Activated CD4-positive, CD25-positive, alpha-beta regulatory T cell treated with anti-CD3 and anti-CD28 coated beads, Interleukin-2, amount 50 U/mL, for 72 hours (primary cell): ENCODE results near the gene PCYT2.

Experiments used
- DNase-seq: peaks from one replicate; pipeline ENCODE4 v3.0.0; 2021

The PCYT2 gene

GRCh38 chr17:81942167-81942553 is 31.0 kb upstream of the PCYT2 start:
- DNase-seq = no peak

GRCh38 chr17:81941484-81942166 is 30.4 kb upstream of the PCYT2 start:
- no peak for DNase-seq

GRCh38 chr17:81940538-81941483 is 29.6 kb upstream of the PCYT2 start:
- DNase-seq = no peak

GRCh38 chr17:81939881-81940385 is 28.7 kb upstream of the PCYT2 start:
- DNase-seq = no peak

GRCh38 chr17:81939218-81939617 is 28.0 kb upstream of the PCYT2 start:
- no peak for DNase-seq

DNA sequence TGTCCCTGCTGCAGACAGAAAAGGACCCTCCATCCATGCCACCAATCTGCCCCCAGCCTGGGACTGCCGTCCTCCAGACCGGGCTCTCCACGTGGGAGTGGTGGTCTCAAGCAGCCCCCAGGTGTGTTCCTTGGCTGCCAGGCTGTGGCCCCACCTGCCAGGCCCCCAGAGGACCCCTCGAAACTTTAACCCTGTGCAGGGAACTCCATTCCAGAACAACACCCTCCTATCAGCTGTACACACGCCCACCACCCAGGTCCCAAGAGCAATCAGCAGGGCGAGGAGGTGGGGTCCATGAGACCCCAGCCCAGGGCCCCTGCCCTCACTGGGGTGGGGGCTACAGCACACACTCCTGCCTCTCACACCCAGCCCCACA is 24.5 kb upstream of the PCYT2 start:
- DNase-seq = no peak

DNA sequence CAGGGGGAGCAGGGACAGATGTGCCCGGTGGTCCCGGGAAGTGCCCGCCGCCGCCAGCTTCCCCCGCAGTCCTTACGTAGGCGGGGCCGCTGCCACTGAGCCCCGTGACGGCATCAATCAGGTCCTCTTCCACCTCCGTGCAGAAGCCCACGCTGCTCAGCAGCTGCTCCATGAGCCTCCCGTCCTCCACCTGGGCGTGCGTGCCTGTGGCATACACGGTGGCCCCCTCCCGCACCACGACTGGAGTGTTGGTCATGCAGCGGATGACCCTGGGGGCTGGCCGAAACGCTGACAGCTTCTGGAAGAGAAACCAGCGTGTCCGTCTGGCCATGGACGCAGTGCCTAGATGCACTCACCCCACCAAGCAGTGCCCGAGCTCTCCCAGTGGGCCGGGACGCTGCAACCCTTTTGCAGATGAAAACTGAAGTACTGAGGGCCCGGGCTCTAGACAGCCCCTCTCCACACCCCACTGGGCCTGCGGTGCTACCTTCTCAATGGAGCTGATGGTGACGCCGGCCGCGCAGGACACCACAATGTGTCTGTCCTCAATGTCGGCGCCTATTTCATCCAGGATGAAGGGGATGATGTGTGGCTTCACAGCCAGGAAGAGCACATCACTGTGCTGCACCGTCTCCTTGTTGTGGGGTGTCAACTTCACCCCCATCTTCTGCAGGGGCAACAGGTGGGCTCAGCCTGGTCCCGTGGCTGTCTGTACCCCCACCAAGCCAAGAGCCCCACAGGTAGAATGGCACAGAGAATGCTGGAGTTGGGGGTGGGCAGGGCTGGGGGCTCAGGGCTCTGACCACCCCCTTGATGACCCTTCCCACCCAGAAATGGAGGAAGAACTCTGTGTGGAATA is 23.9 kb upstream of the PCYT2 start:
- no peak for DNase-seq

DNA sequence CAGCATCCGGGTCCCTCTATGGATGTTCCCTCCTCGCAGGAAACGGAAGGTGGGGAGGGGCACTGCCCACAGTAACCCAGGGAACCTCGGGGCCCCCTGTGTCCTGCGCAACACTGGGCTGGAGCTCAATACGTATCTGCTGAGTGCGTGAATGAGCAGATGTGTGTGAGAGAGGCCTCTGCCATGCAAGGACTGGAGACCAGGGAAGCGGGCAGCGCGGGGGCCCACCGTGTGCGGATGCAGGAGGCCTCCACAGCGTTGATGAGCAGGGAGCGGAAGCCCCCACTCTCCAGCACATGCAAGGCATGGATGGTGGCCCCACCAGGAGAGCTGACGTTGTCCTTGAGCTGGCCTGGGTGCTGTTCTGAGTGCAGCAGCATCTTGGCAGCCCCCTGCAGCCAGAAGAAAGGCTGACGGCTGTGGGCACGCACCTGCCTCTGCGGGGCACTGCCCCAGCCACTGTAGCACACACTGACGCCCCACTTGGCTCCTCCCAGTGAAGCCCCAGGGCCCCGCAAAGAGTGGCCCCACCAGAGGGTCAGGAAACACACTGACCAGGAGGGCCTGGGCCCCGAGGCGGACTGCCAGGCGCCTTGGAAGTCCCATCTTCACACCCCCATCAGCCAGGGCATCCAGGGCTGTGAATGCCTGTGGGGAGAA is 23.0 kb upstream of the PCYT2 start:
- DNase-seq = no peak

DNA sequence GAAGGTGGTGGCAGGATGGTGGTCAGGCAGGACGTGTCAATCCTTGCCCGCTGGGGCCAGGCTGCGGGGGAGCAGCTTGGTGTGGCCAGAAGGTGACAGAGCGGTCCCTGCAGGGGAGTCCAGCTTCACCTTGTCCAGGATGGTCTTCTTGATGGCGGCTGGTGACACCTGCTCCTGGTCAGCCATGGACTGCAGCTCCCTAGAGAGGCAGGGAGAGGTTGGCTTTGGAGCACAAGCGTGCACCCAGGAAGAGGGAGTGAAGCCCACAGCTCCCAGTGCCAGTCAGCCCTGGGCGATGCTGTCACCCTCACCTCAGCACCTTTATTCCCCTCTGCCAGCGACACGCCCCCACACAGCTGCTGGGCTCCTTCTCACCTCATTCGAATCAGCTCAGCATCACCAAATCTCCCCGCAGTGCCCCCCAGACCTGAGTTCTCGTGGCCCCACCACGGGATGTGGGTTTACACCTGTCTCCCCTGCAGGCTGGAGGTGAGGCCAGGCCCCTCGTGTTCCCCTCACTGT is 22.0 kb upstream of the PCYT2 start:
- no peak for DNase-seq

DNA sequence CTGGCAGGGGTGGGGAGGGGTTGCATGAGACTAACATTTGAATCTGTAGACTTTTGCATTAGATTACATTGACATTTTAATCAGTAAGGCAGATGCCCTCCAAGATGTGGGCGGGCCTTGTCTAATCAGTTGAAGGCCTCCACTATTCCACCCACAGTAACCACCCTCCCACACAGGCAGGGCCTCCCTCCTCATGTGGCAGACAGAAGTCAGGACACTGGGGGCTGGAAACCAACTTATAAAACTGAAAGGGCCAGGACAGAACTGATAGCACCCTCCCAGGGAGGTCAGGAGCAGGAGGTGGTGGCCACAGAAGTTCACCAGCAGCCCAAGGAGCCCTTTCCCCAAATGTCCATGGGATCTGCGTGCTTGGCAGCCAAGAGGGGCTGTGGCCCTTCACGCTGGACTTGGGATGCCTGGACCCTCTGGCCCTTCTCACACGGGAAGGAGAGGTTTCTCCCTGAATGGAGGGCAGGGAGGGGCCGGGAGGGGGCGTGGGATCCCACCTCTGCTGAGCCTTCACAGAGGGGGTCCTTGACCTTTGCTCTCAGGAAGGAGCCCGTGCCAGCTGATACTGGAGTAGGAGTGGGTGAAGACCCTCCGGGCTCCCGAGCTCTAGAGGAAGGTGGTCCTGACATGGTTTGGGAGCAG is 21.3 kb upstream of the PCYT2 start:
- DNase-seq = no peak

DNA sequence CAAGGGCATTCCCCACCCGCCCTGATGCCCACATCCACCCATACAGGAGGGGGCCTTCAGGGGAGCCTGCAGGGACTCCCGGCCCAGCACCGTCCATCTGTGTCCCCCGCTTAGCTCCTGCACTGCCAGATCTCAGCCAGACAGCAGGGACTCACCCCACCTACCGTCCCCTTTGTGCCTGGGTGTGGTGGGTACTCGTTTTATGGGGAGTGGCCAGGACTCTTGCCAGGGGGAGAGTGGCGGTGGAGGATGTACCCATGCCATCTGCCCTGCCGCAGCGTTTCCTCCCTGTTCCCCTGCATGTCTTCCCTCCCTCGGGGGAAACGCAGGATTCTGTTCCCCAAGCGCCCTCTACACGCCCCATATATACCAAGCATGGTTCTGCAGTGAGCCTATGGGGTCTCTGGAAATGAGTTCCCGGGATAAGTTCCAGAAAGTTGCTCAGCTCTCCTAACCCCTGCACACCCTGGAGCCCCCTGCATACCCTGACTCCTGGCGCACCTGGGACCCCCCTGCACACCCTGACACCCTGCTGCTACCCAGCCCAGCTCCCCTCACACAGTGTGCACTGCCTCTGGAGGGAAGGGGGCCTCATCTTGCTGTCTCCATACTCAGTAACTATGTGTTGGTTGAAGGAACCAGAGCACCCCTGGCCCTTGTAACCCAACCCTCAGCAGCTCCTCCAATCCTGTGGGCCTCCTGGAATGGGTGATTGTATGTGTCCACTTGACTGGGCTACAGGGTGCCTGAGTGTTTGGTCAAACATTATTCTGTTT is 20.5 kb upstream of the PCYT2 start:
- no peak for DNase-seq

DNA sequence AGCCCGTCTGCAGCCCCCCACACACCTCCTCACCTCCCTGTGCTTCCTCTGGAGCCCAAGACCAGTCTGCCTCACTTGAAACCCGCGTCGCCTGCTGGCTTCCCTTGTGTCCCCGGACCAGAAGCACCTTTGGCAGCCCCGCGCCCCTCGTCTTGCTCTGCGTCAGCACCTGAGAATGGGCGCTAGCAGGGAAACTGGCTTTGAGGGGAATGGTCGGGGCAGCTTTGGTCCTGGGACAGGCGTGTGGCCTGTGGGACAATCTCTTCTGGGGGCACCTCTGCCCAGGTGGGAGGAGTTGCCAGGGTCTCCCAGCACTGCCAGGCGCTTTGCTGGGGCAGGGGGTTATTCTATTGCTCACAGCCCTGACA is 20.0 kb upstream of the PCYT2 start:
- no peak for DNase-seq

DNA sequence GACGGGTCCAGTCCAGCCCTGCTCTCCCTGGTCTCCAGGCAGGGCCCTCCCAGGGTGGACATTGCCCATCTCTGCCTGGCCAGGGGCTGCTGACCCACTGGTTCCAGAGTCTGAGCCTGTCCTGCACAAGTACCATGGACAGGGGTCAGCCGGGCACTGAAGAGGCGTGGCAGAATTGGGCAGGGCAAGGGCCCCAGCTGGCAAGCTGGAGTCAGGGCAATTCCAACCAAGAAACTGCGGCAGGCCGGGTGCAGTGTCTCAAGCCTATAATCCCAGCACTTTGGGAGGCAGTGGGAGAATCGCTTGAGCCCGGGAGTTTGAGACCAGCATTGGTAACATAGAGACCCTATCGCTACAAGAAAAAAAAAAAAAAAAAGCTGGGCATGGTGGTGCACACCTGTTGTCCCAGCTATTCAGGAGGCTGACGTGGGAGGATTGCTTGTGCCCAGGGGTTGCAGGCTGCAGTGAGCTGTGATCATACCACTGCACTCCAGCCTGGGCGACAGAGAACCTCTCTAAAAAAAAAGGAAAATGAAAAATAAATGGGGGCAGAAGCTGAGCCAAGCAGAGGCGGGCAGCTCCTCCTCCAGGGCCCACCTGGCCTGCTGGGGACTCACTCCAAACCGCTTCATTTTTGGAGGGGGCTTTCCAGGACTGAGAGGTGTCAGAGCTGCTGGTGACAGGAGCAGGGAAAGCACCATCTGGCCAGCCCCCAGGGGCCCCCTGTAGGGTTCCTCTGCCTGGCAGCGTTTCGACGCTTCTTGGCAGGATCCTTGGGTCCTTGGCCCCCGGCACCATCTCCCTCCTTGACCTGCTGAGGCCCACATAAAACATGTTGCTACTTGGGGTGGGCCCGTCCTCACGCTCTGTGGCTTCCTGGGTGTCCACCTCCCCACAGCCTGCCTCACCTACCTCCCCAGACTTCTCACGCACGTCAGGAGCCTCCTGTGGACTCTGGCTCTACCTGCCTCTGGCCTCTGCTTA is 19.2 kb upstream of the PCYT2 start:
- no peak for DNase-seq

- DNase-seq = no peak
These were observed 18.3 kb upstream of the PCYT2 start for GRCh38 chr17:81929253-81930141.

- DNase-seq = no peak
These were observed 17.5 kb upstream of the PCYT2 start for GRCh38 chr17:81928544-81929252.

GRCh38 chr17:81927653-81928543 is 16.7 kb upstream of the PCYT2 start, which contains the start of gene MAFG:
MAFG (minus strand) TSS chr17:81927735; CDS start chr17:81923185, 4,550 bp downstream.
- peak; percentile 91 for DNase-seq

DNA sequence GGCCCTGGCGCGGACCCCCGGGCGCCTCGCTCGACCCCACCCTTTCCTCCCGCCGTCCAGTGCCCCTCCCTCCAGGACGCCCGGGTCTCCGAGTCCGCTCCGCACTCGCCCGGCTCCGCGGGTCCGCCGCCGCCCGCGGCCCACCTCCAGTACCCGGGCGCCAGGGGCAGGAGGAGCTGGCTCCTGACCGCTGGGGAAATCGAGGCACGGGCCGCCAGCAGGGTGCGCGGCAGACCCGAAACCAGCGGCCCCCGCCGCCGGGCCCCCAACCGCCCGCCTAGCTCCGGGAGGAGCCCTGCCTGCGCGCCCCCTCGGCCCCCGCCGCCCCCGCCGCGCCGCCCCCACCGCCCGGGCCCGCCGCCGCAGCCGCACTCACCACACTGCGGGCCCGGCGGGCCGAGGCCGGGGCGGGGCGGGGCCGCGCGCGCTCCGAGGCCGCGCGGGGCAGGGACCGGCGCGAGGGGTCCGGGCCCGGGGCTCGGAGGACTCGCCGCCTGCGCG is 16.0 kb upstream of the PCYT2 start:
- peak; percentile 50 for DNase-seq
